HL-60 (cell line): Measurements from ENCODE around the gene GPR146.

Experiments
- DNase-seq, 2 experiments: peaks; one replicate each; pipeline ENCODE4 v3.0.0-alpha.2; 2010 to 2020; ENCODE audit warnings: low read depth in 1 of 2, low spot score in 1 of 2
- H3K27ac ChIP-seq: fragments of 250-450 bp; sonication (Bioruptor Pico); replicated peaks from 2 replicates; pipeline ENCODE4 v1.5.1; 2020; ENCODE audit warnings: mild to moderate bottlenecking, moderate library complexity
- H3K27me3 ChIP-seq: fragments of 250-450 bp; sonication (Bioruptor Pico); 2 replicates; pipeline ENCODE4 v1.5.1; 2021; ENCODE audit warnings: mild to moderate bottlenecking, moderate library complexity; ENCODE audit not compliant: insufficient read depth, poor library complexity, severe bottlenecking
- H3K4me3 ChIP-seq: replicated peaks from 2 replicates; pipeline ENCODE4 v1.5.1; 2011; ENCODE audit warnings: mild to moderate bottlenecking, control low read depth, low read length; ENCODE audit not compliant: insufficient read depth
- CTCF ChIP-seq: IDR thresholded peaks from one replicate; pipeline ENCODE4 v1.5.1; 2011; ENCODE audit warnings: low read length, control low read depth, inconsistent platforms; ENCODE audit not compliant: insufficient read depth
- GABPA ChIP-seq: IDR thresholded peaks from 2 replicates; pipeline ENCODE4 v1.6.1; 2012; ENCODE audit warnings: low read depth
- POLR2AphosphoS5 ChIP-seq: IDR thresholded peaks from 2 replicates; pipeline ENCODE4 v1.6.1; 2012; ENCODE audit warnings: low read depth
- SPI1 ChIP-seq: IDR thresholded peaks from 2 replicates; pipeline ENCODE4 v1.6.1; 2012; ENCODE audit warnings: low read depth, mild to moderate bottlenecking, borderline replicate concordance
- TF ChIP-seq, protein P1 (sequence below): IDR thresholded peaks from 2 replicates; pipeline ENCODE4 v1.6.1; 2012; ENCODE audit warnings: low read depth; ENCODE audit not compliant: insufficient replicate concordance

GPR146 gene

GRCh38 chr7:1019789-1020610 is 24.3 kb upstream of the GPR146 start:
- Histone ChIP-seq H3K27me3 (no peaks in the 10 kb centered on the region), H3K4me3 (no peak overlapping the region), H3K27ac (no peak overlapping the region)
- TF ChIP-seq SPI1 (no peak), GABPA (no peak), CTCF (no peak), POLR2AphosphoS5 (no peak)
- TF ChIP-seq, protein P1, sequence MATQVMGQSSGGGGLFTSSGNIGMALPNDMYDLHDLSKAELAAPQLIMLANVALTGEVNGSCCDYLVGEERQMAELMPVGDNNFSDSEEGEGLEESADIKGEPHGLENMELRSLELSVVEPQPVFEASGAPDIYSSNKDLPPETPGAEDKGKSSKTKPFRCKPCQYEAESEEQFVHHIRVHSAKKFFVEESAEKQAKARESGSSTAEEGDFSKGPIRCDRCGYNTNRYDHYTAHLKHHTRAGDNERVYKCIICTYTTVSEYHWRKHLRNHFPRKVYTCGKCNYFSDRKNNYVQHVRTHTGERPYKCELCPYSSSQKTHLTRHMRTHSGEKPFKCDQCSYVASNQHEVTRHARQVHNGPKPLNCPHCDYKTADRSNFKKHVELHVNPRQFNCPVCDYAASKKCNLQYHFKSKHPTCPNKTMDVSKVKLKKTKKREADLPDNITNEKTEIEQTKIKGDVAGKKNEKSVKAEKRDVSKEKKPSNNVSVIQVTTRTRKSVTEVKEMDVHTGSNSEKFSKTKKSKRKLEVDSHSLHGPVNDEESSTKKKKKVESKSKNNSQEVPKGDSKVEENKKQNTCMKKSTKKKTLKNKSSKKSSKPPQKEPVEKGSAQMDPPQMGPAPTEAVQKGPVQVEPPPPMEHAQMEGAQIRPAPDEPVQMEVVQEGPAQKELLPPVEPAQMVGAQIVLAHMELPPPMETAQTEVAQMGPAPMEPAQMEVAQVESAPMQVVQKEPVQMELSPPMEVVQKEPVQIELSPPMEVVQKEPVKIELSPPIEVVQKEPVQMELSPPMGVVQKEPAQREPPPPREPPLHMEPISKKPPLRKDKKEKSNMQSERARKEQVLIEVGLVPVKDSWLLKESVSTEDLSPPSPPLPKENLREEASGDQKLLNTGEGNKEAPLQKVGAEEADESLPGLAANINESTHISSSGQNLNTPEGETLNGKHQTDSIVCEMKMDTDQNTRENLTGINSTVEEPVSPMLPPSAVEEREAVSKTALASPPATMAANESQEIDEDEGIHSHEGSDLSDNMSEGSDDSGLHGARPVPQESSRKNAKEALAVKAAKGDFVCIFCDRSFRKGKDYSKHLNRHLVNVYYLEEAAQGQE = no peak
- no peak for DNase-seq

DNA sequence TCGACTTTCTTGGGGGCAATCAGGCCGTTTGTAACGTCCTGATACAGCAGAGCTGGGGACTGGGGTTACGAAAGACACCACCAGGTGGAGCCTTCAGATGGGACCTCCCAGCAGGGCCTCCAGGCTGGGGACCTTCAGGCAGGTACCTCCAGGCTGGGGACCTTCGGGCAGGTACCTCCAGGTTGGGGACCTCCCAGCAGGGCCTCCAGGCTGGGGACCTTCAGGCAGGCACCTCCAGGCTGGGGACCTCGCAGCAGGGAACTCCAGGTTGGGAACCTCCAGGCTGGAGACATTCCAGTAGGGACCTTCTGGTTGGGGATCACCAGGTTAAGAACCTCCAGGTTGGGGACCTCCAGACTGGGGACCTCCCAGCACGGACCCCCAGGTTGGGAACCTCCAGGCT is 23.5 kb upstream of the GPR146 start:
- Histone ChIP-seq H3K27me3 (no peaks in the 10 kb centered on the region), H3K4me3 (no peak overlapping the region), H3K27ac (no peak overlapping the region)
- no peak for TF ChIP-seq CTCF
- no peak for DNase-seq

- Histone ChIP-seq H3K27ac (no peak overlapping the region), H3K27me3 (no peaks in the 10 kb centered on the region), H3K4me3 (no peak overlapping the region)
- no peak for TF ChIP-seq CTCF
- no peak for TF ChIP-seq POLR2AphosphoS5
- TF ChIP-seq, protein P1 = no peak
- TF ChIP-seq SPI1 = no peak
- DNase-seq = no peak
These were observed 23.0 kb upstream of the GPR146 start for GRCh38 chr7:1021366-1021765.

DNA sequence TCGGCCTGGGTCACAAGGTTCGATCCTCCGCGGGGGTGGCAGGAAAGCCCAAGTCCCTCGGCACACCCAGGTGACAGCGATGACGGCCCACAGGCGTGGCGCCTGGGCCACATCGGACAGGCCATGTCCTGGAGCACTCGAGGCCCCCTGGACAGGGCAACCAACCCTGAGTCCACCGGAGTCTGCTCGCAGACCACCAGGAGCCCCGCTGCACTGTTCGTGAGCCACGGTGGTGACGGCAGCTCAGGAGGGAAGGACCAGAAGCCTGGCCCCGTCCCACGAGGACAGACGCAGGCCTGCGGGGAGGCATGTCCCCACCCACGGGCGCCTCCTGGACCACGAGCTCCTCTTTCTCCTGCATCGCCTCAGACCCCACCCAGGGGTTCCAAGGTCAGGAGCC is 22.4 kb upstream of the GPR146 start:
- DNase-seq = no peak
- no peaks in the 10 kb centered on the region for H3K27me3 ChIP-seq
- TF ChIP-seq SPI1 (no peak), POLR2AphosphoS5 (no peak), GABPA (no peak), CTCF (no peak)
- TF ChIP-seq, protein P1 = no peak
- no peak overlapping the region for H3K27ac ChIP-seq
- H3K4me3 ChIP-seq = no peak overlapping the region
